NK-92 (cell line): Measurements from ENCODE around the gene CUL4A.
"Not testable (repeated sequence)": the region's sequence is repeated elsewhere in the genome, so short reads cannot be mapped to it uniquely, and the experiment has no call there.

Source experiments
- DNase-seq: peaks from one replicate; lab custom pipeline; 2025; ENCODE audit not compliant: unreplicated experiment; lab: John Stamatoyannopoulos, UW

Gene CUL4A

GRCh38 chr13:113209336-113209758, at the start of gene CUL4A:
Gene CUL4A, plus strand, starts transcription at chr13:113209613. Its CDS starts 15 bp downstream, at chr13:113209628.
- DNase-seq, result no peak

GRCh38 chr13:113159701-113160100, 49.7 kb upstream of the CUL4A start:
- no peak for DNase-seq

GRCh38 chr13:113160983-113161382, 48.4 kb upstream of the CUL4A start:
- DNase-seq, result no peak

GRCh38 chr13:113161433-113161832, 48.0 kb upstream of the CUL4A start:
- no peak for DNase-seq

GRCh38 chr13:113161975-113162374, 47.4 kb upstream of the CUL4A start:
- not testable (repeated sequence) for DNase-seq

GRCh38 chr13:113162783-113163685, 46.4 kb upstream of the CUL4A start:
- DNase-seq, result no peak

GRCh38 chr13:113164492-113164891, 44.9 kb upstream of the CUL4A start:
- no peak for DNase-seq

GRCh38 chr13:113166266-113166665, 43.1 kb upstream of the CUL4A start:
- no peak for DNase-seq

- no peak for DNase-seq
Measured at GRCh38 chr13:113166681-113167080, 42.7 kb upstream of the CUL4A start.

- no peak for DNase-seq
Measured at GRCh38 chr13:113167155-113167554, 42.3 kb upstream of the CUL4A start.

- DNase-seq, result no peak
Measured at GRCh38 chr13:113167575-113167974, 41.8 kb upstream of the CUL4A start.

- DNase-seq, result no peak
Measured at GRCh38 chr13:113168211-113168610, 41.2 kb upstream of the CUL4A start.

- DNase-seq, result no peak
Measured at GRCh38 chr13:113169277-113170272, 39.8 kb upstream of the CUL4A start.

- DNase-seq, result no peak
Measured at GRCh38 chr13:113170511-113170910, 38.9 kb upstream of the CUL4A start.

- DNase-seq, result no peak
Measured at GRCh38 chr13:113171250-113172125, 37.9 kb upstream of the CUL4A start.

GRCh38 chr13:113172419-113172926, 36.9 kb upstream of the CUL4A start:
- DNase-seq, result no peak

GRCh38 chr13:113176280-113176679, 33.1 kb upstream of the CUL4A start:
- DNase-seq, result no peak

- no peak for DNase-seq
Measured at GRCh38 chr13:113176822-113177221, 32.6 kb upstream of the CUL4A start.

- no peak for DNase-seq
Measured at GRCh38 chr13:113178070-113178895, 31.1 kb upstream of the CUL4A start.

- DNase-seq, result no peak
Measured at GRCh38 chr13:113178896-113179167, 30.6 kb upstream of the CUL4A start.
